Measurements from ENCODE around the gene ZFP57.

DNA sequence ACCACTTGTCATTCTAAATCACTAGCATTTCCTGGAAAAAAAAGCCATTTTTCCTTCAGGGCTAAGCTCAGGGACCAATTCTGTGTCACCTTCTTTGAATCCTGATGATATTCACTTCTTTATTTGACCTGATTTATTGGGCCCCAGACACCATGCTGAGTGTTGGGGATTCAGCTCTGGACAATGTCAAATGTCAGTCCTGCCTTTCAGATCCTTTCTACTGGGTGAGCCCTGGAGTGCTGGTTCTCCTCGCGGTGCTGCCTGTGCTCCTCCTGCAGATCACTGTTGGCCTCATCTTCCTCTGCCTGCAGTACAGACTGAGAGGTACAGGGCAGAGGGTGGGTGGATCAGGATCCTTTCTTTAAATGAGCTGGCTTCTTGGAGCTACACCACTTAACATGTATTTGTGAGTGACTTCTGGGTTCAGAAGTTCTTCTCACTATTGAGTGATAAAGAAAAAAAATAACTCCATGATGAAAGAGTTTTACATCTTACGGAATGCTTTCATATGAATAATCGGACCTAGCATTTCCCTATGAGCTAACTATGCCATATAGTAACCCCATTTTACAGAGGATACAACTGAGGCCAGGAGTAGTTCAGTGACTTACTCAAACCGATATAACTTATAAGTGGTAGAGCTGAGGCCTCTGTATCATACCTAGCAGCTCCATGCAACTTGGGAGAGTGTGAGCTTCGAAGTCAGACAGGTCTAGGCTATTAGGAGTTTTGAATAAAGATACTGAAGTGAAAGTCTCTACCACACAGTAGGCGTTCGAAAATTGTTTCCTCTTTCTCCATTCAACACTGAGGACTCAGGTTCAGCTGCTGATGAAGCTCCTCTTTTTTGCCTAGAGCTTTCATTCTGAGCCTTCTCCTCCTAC is 14.8 kb downstream of the ZFP57 start:
- TF ChIP-seq, protein P1, sequence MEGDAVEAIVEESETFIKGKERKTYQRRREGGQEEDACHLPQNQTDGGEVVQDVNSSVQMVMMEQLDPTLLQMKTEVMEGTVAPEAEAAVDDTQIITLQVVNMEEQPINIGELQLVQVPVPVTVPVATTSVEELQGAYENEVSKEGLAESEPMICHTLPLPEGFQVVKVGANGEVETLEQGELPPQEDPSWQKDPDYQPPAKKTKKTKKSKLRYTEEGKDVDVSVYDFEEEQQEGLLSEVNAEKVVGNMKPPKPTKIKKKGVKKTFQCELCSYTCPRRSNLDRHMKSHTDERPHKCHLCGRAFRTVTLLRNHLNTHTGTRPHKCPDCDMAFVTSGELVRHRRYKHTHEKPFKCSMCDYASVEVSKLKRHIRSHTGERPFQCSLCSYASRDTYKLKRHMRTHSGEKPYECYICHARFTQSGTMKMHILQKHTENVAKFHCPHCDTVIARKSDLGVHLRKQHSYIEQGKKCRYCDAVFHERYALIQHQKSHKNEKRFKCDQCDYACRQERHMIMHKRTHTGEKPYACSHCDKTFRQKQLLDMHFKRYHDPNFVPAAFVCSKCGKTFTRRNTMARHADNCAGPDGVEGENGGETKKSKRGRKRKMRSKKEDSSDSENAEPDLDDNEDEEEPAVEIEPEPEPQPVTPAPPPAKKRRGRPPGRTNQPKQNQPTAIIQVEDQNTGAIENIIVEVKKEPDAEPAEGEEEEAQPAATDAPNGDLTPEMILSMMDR (IDR thresholded peaks at IDR 0.05; ENCODE audit: low read depth, low read length) = no peak
- TF ChIP-seq, protein P2, sequence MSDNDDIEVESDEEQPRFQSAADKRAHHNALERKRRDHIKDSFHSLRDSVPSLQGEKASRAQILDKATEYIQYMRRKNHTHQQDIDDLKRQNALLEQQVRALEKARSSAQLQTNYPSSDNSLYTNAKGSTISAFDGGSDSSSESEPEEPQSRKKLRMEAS (IDR thresholded peaks at IDR 0.05; ENCODE audit: low read depth, low read length) = no peak
